ENCODE data around the gene P3H3.

P3H3 gene

DNA sequence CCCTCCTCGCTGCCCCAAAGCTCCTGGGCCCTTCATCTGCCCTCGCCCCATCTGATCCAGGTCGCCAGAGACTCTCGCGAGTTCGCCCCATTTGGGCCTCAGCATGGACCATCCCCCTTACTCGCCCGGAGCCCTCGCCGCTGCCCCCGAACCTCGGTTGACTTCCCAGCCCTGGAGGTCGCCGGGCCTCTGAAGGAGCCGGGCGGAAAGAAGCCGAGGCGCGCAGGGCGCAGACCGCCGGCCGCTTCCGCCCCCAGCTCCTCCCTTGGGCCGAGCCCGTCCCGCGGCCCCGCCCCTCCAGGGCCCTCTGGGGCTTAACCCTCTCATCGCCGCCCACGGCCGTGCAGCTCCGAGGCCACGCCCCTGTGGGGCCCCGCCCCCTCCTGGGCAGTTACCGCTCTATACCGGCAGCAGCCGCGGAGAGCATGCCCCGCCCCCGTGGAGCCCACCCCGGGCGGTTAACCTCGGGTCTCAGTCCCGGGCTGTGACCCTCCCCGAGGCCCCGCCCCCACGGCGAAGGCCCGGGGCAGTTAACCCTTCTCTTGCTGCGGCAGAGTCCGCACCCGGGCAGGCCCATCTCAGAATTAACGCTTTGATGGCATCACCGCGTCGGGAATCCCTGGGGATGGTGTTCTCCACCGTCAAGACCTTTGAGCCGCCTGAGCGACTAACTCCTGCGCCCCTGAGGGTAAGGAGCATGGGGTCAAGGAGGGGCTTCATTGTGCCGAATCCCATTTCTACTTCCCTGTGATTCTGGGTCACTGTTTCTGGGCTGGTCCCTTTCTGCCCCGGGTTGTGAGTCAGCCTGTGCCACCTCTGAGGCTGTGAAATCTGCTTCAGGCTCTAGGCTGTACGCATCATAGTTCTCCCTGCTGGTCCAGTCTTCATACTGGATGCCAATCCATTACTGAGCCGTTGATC lies 45.1 kb downstream of the P3H3 start, which contains the start of gene SPSB2 (continued):
- TF ChIP-seq ZNF610 (tag by site-specific recombination; IDR thresholded peaks at IDR 0.05; ENCODE audit: borderline replicate concordance) (0 out of 2 replicates have a peak, but pooled peaks have one; percentile 18), ZXDB (tag by site-specific recombination; IDR thresholded peaks at IDR 0.05) (peak; percentile 70; the same call in 1 of the 2 replicates), ZNF157 (tag by site-specific recombination; IDR thresholded peaks at IDR 0.05) (no peak), GFI1B (tag by site-specific recombination; IDR thresholded peaks at IDR 0.05) (no peak), ZNF311 (tag by site-specific recombination; IDR thresholded peaks at IDR 0.05; ENCODE audit: borderline replicate concordance) (no peak), ZBTB8A (tag by site-specific recombination; IDR thresholded peaks at IDR 0.05) (peak; percentile 90), ZBTB48 (tag by site-specific recombination; IDR thresholded peaks at IDR 0.05) (peak; percentile 88), ZNF2 (tag by site-specific recombination; IDR thresholded peaks at IDR 0.05) (0 out of 2 replicates have a peak, but pooled peaks have one; percentile 21), GLI4 (tag by site-specific recombination; IDR thresholded peaks at IDR 0.05) (peak; percentile 62), ZNF10 (tag by site-specific recombination; IDR thresholded peaks at IDR 0.05) (0 out of 2 replicates have a peak, but pooled peaks have one; percentile 6), ZNF37A (tag by site-specific recombination; IDR thresholded peaks at IDR 0.05) (no peak), ZNF600 (tag by site-specific recombination; IDR thresholded peaks at IDR 0.05) (no peak), ZNF677 (tag by site-specific recombination; IDR thresholded peaks at IDR 0.05) (no peak), ZEB2 (tag by site-specific recombination; IDR thresholded peaks at IDR 0.05) (peak; percentile 85), HOXD13 (CRISPR knock-in tag; IDR thresholded peaks at IDR 0.05; ENCODE audit: borderline replicate concordance) (no peak), ZNF24 (tag by site-specific recombination; IDR thresholded peaks at IDR 0.05) (0 out of 2 replicates have a peak, but pooled peaks have one; percentile 17), ZBTB7A (tag by site-specific recombination; IDR thresholded peaks at IDR 0.05; ENCODE audit: low read depth) (no peak), ZFP41 (tag by site-specific recombination; IDR thresholded peaks at IDR 0.05; ENCODE audit: borderline replicate concordance) (no peak), ZSCAN30 (tag by site-specific recombination; IDR thresholded peaks at IDR 0.05) (0 out of 2 replicates have a peak, but pooled peaks have one; percentile 13), ZNF133 (tag by site-specific recombination; IDR thresholded peaks at IDR 0.05) (no peak), HOXA7 (CRISPR knock-in tag; IDR thresholded peaks at IDR 0.05; ENCODE audit: borderline replicate concordance) (no peak), SP7 (tag by site-specific recombination; IDR thresholded peaks at IDR 0.05) (peak; percentile 73; the same call in 1 of the 2 replicates)
- TF ChIP-seq, protein P1, sequence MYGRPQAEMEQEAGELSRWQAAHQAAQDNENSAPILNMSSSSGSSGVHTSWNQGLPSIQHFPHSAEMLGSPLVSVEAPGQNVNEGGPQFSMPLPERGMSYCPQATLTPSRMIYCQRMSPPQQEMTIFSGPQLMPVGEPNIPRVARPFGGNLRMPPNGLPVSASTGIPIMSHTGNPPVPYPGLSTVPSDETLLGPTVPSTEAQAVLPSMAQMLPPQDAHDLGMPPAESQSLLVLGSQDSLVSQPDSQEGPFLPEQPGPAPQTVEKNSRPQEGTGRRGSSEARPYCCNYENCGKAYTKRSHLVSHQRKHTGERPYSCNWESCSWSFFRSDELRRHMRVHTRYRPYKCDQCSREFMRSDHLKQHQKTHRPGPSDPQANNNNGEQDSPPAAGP (tag by site-specific recombination; IDR thresholded peaks at IDR 0.05), result 0 out of 2 replicates have a peak, but pooled peaks have one; percentile 61
- TF ChIP-seq, protein P2, sequence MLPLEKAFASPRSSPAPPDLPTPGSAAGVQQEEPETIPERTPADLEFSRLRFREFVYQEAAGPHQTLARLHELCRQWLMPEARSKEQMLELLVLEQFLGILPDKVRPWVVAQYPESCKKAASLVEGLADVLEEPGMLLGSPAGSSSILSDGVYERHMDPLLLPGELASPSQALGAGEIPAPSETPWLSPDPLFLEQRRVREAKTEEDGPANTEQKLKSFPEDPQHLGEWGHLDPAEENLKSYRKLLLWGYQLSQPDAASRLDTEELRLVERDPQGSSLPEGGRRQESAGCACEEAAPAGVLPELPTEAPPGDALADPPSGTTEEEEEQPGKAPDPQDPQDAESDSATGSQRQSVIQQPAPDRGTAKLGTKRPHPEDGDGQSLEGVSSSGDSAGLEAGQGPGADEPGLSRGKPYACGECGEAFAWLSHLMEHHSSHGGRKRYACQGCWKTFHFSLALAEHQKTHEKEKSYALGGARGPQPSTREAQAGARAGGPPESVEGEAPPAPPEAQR (tag by site-specific recombination; IDR thresholded peaks at IDR 0.05), result no peak
- TF ChIP-seq, protein P3, sequence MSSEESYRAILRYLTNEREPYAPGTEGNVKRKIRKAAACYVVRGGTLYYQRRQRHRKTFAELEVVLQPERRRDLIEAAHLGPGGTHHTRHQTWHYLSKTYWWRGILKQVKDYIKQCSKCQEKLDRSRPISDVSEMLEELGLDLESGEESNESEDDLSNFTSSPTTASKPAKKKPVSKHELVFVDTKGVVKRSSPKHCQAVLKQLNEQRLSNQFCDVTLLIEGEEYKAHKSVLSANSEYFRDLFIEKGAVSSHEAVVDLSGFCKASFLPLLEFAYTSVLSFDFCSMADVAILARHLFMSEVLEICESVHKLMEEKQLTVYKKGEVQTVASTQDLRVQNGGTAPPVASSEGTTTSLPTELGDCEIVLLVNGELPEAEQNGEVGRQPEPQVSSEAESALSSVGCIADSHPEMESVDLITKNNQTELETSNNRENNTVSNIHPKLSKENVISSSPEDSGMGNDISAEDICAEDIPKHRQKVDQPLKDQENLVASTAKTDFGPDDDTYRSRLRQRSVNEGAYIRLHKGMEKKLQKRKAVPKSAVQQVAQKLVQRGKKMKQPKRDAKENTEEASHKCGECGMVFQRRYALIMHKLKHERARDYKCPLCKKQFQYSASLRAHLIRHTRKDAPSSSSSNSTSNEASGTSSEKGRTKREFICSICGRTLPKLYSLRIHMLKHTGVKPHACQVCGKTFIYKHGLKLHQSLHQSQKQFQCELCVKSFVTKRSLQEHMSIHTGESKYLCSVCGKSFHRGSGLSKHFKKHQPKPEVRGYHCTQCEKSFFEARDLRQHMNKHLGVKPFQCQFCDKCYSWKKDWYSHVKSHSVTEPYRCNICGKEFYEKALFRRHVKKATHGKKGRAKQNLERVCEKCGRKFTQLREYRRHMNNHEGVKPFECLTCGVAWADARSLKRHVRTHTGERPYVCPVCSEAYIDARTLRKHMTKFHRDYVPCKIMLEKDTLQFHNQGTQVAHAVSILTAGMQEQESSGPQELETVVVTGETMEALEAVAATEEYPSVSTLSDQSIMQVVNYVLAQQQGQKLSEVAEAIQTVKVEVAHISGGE (tag by site-specific recombination; conservative IDR thresholded peaks at IDR 0.05; ENCODE audit: low read depth), result peak; percentile 96
- TF ChIP-seq, protein P4, sequence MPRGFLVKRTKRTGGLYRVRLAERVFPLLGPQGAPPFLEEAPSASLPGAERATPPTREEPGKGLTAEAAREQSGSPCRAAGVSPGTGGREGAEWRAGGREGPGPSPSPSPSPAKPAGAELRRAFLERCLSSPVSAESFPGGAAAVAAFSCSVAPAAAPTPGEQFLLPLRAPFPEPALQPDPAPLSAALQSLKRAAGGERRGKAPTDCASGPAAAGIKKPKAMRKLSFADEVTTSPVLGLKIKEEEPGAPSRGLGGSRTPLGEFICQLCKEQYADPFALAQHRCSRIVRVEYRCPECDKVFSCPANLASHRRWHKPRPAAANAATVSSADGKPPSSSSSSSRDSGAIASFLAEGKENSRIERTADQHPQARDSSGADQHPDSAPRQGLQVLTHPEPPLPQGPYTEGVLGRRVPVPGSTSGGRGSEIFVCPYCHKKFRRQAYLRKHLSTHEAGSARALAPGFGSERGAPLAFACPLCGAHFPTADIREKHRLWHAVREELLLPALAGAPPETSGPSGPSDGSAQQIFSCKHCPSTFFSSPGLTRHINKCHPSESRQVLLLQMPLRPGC (tag by site-specific recombination; IDR thresholded peaks at IDR 0.05), result peak; percentile 9; the same call in 1 of the 2 replicates
- TF ChIP-seq, protein P5, sequence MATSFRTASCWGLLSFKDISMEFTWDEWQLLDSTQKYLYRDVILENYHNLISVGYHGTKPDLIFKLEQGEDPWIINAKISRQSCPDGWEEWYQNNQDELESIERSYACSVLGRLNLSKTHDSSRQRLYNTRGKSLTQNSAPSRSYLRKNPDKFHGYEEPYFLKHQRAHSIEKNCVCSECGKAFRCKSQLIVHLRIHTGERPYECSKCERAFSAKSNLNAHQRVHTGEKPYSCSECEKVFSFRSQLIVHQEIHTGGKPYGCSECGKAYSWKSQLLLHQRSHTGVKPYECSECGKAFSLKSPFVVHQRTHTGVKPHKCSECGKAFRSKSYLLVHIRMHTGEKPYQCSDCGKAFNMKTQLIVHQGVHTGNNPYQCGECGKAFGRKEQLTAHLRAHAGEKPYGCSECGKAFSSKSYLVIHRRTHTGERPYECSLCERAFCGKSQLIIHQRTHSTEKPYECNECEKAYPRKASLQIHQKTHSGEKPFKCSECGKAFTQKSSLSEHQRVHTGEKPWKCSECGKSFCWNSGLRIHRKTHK (tag by site-specific recombination; IDR thresholded peaks at IDR 0.05), result no peak
- TF ChIP-seq, protein P6, sequence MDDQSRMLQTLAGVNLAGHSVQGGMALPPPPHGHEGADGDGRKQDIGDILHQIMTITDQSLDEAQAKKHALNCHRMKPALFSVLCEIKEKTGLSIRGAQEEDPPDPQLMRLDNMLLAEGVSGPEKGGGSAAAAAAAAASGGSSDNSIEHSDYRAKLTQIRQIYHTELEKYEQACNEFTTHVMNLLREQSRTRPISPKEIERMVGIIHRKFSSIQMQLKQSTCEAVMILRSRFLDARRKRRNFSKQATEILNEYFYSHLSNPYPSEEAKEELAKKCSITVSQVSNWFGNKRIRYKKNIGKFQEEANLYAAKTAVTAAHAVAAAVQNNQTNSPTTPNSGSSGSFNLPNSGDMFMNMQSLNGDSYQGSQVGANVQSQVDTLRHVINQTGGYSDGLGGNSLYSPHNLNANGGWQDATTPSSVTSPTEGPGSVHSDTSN (CRISPR knock-in tag; IDR thresholded peaks at IDR 0.05), result no peak
- TF ChIP-seq, protein P7, sequence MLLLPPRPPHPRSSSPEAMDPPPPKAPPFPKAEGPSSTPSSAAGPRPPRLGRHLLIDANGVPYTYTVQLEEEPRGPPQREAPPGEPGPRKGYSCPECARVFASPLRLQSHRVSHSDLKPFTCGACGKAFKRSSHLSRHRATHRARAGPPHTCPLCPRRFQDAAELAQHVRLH (tag by site-specific recombination; IDR thresholded peaks at IDR 0.05), result 0 out of 2 replicates have a peak, but pooled peaks have one; percentile 12
